Stimulated activated CD4-positive, alpha-beta T cell treated with anti-CD3 and anti-CD28 coated beads, Interleukin-1b, Interleukin-23, amount 100 ng/mL, for 48 hours (primary cell): ENCODE measurements around the gene GPC5.

Source experiments
- DNase-seq: peaks from one replicate; pipeline ENCODE4 v3.0.0-alpha.2; 2020

GPC5 gene

DNA sequence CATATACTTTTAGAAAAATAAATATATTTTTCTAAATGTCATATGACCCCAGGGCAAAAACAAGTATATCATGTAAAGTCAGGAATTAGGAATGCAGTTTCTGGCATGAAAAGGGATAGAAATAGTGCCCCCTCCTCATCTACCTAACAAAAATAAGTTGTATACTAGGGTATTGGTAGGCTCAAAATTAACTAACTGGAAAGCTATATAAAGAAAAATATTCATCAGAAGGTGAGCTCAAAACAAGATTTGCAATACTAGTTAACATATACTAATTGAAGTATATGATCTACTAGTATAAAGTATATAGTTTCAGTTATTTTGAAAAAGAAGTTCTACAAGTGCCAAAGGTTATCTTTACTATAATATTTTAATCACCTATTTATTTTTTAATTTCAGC lies 200.2 kb downstream of the GPC5 start:
- DNase-seq: no peak

DNA sequence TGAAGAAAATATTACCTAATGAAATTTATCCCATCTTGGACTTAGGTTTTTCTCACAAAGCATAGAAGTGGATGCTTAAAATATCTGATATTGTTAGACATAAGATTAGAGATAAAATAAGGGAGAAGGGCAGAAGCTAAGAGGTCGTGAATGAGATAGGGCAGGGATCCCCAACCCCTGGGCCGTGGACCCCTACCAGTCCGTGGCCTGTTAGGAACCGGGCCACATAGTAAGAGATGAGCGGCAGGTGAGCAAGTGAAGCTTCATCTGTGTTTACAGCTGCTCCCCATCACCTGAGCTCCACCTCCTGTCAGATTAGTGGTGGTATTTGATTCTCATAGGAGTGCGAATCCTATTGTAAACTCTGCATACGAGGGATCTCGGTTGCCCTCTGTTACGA lies 202.9 kb downstream of the GPC5 start:
- DNase-seq: no peak

DNA sequence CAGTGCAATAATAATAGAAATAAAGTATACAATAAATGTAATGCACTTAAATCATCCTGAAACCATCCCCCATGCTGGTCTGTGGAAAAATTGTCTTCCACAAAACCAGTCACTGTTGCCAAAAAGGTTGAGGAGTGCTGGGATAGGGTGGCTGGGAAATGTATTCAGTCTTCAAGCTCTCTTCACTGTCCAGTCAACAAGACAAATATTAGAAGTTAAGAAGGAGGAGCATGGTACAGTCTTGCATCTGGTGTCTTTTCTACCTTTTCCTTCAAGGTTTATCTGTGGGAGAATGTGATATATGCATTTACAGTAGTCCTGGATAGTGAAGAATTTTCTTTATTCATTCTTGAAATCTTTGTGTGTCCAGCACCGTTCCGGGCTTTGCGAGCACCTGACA lies 203.4 kb downstream of the GPC5 start:
- no peak for DNase-seq

DNA sequence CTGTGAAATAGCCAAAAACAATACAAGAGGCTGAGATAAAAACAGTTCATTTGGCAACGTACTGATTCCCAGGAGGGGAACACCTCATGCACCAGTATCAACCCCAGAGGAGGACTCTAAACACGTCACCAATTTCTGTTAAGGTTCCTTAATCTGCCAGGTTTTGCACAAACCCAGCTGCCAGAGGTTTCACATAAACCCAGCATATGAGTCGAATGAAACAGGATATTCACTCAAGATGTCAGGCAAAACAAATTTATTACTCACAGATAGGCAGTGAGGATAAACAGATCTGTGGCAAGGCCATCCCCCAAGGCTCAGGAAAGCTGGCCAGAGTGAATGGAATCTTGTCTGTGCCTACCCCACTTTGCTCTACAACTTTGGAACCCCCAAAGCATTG lies 210.9 kb downstream of the GPC5 start:
- no peak for DNase-seq

DNA sequence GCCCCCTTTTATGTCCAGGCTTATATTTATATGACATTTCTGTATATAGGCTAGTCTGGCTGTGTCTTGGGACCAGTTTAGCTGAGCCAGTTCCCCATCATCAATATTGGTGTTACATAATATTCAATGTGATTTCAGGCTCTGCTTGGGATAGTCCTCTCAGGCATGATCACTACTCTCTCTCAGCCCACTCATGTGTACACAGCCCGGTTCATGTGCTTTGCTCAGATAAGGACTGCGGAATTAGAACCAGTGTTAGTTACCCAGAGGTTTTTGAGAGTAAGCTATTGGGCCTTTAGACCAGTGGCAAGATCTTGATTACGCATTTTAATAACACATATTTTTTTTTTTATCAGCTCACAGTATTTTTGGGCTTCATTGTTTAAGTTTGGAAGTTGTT lies 219.9 kb downstream of the GPC5 start:
- no peak for DNase-seq

DNA sequence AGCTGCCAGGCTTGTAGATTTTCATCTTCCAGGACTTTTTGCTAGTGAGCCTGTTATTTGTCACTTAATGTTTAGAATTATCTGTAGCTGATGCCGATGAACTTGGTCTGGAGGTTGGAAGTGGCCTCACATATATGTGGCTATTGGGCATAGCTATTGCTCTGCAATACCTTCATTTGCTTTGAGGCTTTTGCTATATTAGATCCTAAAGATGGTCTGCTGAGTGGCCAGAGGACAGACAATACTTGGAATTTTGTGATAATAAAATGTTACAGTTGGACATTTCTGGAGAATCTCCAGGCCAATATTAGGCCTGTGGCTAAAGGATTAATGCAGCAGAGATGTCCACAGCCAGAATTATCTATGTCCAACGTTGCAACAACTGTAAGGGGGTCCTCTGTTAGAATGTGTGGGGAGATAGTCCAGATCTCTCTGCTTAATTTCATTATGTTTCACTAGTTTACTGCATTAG lies 222.3 kb downstream of the GPC5 start:
- DNase-seq: no peak

DNA sequence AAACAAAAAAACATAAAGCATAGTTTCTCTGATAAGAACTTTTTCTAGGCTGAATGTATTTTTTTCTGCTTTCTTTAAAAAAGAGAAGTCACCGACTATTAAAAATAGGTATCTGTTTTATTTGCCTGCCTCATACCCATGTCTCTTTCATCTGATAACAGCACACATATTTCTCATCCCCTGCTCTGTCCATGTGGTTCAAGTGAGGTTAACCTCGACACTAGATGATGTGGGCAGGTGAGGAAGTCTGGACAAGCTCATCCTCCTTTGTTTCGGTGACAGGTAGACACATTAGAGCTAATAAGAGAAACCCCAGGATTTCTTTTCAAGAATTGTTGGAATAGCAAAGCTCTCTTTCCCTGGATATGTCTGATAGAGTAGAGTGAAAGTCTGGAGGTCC lies 222.7 kb downstream of the GPC5 start:
- no peak for DNase-seq

DNA sequence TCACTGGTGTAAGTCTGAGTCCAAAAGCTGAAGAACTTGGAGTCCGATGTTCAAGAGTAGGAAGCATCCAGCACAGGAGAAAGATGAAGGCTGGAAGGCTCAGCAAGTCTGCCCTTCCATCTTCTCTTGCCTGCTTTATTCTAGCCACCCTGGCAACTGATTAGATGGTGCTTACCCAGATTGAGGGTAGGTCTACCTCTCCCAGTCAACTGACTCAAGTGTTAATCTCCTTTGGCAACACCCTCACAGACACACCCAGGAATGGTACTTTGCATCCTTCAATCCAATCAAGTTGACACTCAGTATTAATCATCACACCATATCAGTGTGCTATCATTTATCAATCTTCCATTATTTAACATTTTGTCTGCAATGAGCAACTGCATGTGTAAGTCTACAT lies 223.5 kb downstream of the GPC5 start:
- no peak for DNase-seq

DNA sequence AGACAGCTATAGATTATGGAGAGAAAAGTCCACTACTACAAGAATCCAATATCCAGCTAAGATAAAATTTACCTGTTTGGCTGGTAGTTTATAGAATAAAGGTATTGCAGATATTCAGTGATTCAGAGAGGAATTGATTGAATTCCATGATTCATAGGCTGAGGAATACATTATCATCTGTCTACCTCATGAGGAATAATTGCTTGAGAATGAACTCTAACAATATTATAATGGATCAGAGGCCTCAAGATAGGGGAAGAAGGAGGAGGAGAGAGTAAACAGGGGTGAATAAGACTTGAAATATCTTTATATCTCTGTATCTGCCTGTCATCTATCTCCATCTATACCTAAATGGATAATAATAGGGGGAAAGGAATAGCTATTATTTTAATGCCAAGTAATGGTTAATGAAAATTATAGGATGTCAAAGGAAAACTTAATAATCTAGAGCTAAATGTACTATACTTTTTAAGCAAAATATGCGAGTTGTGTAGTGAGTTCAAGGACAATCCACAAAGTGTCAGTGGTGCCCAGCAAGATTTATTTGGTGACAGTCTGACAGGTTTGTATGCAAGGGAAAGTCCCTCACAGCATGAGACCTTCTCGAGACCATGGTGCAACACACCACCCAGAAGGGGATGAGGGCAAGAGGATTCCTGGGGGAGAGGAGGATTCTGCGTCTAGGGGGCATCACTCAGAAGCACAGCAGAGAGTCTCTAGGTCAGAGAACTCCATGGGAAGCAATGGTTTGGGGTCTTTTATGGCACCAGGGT lies 224.5 kb downstream of the GPC5 start:
- DNase-seq: no peak

DNA sequence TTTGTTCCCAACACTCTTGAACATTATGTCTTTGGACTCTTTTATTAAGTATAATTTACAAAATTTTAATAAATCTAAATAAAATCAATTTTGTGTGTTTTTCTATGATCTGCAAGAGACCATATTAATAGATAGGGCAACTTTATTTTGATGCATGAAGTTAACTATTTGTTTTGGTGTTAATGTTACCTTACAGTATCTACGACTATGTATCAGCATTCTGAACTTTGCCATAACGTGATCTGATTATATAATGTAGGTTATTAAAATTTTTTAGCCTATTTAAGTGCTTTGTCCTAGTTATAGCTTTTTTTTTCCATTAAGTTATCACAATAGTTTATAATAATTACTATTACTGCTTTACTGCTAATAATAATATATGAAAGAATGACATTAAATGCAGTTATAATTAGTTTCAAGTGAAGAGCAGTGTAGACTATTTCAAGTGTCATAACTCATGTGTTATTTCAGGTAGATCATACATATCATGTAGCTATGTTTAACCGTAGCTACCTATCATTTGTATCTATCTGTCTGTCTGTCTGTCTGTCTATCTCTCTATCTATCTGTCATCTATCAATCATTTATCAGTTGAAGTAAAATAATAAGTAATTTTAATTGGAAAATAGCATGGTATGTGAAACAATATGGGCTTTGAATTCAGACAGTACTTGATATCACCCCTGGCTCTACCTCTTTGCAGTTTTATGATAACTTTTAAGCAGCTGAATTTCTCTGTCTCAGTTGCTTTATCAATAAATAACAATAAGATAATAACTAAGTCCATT lies 229.7 kb downstream of the GPC5 start:
- no peak for DNase-seq

DNA sequence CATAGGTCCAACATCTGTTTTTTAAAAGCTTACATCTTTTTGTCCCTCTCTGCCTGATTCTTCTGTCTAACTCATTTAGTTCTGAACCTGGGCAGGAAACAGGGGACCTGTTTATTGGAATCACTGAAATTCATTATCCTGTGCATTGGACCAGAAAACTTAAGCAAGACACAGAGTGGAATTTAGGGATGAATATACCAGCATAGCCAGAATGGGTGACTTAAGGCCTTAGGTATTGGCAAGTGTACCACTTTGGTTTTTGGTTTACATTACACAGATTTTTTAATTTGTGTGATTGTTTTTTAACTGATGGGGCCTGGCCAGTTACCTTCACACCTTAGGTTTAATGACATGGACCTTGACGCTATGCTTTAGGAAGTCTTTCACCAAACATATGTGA lies 232.5 kb downstream of the GPC5 start:
- no peak for DNase-seq

DNA sequence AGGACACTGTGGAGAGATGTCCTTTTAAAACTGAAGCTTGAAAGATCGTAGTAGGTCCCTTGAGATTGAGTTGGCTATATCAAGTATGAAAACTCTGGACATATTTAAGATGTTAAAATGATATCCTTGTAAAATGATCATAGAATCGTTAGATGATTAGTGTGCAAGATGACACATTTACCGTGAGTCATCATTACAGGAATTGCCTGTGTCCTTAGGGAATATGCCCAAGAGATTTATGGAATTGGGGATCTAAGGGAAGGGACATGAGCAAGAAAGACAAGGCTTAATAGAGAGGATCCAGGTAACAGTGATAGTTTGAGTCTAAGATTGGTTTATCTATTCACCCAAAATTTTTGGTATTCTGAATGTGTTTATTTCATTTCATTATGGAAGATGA lies 233.7 kb downstream of the GPC5 start:
- no peak for DNase-seq

DNA sequence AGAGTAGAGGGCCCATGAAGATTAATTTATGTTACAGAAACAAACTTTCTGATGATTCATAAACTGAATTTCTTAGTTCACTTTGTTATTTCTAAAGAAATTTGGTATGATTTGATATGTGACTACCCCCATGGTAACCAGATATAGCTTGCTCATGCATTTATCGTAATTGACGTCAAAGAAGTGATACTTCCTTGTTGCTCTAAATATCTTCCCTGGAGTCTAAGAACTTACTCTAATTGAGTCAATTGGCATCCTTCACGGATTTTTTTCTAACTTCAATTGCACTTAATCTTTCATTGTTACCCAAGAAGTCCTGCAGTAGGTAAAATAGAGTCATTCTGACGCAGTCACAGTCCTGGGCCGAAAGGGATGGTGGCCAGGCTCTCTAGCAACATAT lies 240.9 kb downstream of the GPC5 start:
- no peak for DNase-seq

DNA sequence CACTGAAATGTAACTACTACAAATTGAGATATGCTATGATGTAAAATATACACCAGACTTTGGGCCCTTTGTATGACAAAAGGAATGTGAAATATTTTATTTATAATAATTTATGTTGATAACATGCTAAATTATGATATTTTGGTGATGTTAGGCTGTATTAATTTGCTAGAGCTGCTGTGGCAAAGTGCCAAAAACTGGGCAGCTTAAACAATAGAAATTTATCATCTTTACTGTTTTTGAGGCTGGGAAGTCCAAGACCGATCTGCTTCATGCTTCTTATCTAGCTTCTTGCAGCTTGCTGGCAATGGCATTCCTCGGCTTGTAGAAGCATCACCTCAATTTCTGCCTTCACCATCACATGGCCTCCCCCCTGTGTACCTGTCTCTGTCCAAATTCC lies 245.0 kb downstream of the GPC5 start:
- no peak for DNase-seq

DNA sequence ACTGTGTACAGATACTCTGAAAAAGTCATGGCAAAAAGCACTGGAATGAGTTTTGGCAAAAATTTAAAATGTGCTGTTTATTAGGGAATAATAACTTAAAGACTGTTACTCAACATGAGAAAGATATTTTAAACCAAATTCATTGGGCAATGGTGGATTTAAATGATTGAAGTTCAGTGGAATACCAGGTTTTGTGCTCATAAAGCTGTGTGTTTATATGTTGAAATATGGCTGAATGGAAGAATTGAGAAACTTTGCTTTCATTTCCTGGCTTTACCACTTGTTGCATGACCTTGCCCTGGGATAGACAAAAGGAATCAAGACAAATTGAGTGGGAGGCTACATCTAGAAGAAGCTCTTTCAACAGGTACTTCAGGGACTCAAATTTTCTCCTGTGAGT lies 246.4 kb downstream of the GPC5 start:
- DNase-seq: no peak

DNA sequence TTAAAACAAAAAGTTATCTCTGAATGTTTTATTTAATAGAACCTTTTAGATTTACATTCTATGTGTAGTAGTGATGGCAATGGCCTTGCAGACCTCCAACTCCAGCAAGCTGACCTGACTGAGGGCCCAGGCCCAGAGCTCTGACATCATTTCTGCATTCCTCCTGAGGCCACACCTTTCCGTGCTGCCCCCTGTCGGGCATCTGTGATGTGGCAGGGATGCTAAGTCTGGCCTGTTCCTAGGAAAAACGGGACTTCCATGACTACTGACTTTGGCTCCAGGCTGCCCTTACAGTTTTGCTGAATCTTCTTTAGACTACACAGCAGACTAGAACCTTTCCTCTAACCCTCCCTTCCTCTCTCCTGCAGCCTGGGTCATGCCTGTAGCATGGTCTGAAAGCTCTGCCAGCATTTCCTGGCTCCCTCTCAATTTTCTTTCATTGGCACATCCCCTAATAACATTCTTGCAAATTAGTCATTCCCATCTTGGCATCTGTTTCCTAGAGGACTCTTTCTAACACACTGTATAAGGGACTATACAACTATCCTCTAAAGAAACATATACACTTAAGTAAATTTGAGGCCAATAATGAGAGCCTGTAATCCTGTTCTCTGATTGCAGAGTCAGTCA lies 249.1 kb downstream of the GPC5 start:
- DNase-seq: no peak

DNA sequence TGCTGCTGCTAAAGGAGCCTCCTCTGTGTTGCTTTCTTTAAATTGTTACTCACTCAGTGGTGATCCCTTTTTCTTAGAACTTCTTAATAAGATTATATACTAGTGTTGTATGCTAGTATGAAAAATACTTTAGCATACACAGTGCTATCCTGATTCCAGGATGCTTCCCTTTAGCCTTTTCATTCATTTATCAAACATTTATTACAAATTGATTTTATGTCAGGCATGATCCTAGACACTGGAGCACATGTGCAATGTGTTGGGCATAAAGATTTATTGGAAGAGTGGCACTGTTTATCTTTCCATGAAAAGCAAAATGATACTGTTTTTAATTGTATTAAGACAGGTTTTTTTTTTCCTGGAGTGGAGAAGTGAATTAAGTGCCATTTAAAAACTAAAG lies 249.6 kb downstream of the GPC5 start:
- no peak for DNase-seq

DNA sequence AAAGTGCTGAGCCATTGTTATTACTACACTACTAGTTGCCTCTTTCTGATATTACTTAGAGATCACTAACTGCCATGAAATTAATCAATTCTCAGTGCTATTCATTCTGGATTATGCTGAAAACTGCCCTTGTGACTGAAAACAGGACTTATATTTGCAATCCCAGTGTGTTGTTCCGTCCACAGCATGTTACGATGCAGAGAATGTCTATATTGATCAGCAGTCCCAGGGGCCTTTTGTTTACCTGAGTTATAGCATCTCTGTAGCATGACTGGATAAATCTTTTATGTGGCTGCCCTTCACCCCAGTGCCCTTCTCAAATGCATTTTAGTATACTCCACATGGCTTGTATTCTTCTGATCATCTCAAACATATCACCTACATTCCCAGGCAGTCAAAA lies 251.0 kb downstream of the GPC5 start:
- DNase-seq: no peak

DNA sequence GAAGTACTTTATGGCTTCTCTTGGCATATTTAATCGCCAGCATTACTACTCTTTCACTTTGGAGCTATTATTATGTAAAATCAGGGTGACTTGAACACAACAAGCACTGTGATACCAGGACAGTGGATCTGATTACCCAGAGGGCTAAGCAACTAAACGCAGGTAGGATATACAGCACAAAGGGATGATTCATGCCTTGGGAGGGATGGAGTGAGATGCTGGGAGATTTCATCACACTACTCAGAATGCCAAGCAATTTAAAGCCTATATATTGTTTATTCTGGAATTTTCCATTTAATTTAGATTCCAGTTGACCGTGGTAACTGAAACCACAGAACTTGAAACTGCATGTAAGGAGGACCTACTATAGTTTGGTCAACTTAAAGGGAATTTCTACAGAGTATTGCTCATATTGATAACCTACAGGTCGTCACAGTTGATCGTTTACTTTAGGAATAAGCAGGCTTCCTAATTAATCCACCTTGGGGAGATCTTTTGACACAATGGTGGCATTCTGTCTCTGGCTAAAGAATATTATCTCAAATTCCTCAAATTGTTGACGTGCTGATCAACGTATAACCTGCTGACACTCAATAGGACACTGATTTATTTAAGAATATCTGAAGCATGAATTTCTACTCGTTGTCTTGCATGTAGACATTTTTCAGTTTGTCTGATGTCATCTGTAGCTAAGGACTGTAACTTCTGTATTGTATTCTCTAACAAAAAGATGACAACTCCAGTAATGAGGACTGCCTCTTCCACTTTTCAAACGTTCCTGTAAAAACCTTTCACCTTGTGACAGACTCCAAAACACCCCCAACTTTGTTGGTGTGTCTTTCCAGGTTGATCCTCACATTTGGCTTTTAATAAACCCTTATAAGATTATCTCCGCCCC lies 254.2 kb downstream of the GPC5 start:
- DNase-seq: no peak

DNA sequence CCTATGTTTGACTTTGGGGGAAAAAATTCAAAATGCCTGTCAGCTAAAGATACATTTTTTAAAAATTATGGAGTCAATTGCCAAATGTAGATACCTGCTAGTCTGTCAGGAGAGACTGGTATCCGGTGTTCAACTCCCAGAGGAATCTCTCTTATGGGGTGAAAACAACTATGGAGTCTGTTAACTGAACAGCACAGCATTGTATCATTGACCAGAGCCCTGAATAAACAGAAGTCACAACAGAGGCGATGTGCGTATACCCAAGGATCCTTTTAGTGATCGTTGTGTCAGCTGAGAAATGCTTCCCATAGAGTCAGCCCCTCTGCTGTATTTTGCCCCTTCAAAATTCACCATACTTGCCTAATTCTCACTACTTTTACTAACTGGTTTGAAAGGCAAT lies 257.3 kb downstream of the GPC5 start:
- DNase-seq: no peak

DNA sequence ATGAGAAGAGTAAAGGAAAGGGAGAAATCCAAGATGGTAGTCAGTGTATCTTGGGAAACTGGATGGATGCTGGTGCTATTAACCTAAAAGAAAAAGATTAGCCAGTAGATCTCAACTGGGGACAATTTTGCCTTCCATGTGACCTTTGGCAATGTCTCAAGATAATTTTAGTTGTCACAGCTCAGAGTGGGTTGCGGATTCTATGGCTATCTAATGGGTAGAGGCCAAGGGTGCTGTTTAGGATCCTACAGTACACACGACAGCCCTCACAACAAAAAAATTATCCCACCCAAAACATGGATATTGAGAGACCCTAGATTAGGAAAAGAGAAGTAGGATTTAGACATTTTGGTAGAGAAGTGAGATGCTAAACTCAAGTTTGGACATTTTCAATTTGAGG lies 258.9 kb downstream of the GPC5 start:
- no peak for DNase-seq

DNA sequence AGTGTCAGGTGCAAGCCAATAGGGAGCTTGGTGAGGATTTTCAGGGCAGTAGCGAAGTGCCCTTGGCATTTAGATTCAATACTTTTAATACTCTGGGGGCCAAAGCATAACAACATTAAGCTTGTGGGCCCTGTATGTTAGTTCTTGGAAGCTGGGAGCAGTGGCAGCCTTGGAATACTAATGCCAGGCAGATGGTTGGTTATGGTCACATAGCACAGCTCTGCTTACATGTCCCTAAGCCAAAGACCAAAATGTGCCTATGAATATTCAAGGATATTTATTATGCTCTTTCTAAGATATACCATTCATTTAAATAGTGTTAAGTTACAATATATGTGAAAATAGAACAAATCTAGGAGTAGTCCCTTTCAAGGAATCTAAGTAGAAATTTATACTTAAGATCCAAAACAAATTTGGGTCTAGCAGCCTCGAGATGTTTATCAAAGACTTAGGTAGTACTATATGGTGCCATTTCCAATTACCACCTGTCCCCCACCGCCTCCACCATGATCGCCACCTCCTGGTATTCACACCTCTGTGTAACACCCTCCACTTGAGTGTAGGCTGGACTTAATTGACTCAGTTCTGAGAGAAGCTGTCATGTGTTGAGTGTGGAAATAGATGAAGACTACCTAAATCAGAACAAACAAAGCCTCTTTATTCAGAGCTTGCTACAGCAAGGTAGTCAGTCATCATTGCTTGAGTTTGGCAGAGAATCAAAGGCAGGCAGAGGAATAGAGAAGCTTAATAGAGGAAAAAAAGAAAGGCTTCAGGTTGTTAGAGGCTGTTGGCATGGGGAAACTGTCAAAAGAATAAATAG lies 261.0 kb downstream of the GPC5 start:
- no peak for DNase-seq
